ENCODE measurements around the gene DEUP1.
"Not testable (repeated sequence)": the region's sequence is repeated elsewhere in the genome, so short reads cannot be mapped to it uniquely, and the experiment has no call there.

Gene DEUP1

GRCh38 chr11:93396316-93396715 lies 65.8 kb downstream of the DEUP1 start:
- no peak overlapping the region for H3K9ac ChIP-seq (ENCODE audit: low read depth in 1 of 2, low read length in 2 of 2)
- H3K27me3 ChIP-seq (ENCODE audit: control insufficient read depth in 2 of 2, insufficient read depth in 2 of 2, low read length in 2 of 2), result no peaks in the 10 kb centered on the region
- no peak overlapping the region for H3K27ac ChIP-seq (ENCODE audit: low read depth in 2 of 2, low read length in 2 of 2)
- no peak overlapping the region for H3K4me3 ChIP-seq (ENCODE audit: low read length in 2 of 2)
- no peaks in the 10 kb centered on the region for H3K9me3 ChIP-seq (ENCODE audit: control insufficient read depth in 2 of 2, low read length in 2 of 2)
- no peaks in the 10 kb centered on the region for H3K36me3 ChIP-seq (ENCODE audit: control insufficient read depth in 2 of 2, insufficient read depth in 2 of 2, low read length in 2 of 2)
- H3K4me1 ChIP-seq (ENCODE audit: control insufficient read depth in 2 of 2, insufficient read depth in 2 of 2, low read length in 2 of 2), result no peaks in the 10 kb centered on the region

DNA sequence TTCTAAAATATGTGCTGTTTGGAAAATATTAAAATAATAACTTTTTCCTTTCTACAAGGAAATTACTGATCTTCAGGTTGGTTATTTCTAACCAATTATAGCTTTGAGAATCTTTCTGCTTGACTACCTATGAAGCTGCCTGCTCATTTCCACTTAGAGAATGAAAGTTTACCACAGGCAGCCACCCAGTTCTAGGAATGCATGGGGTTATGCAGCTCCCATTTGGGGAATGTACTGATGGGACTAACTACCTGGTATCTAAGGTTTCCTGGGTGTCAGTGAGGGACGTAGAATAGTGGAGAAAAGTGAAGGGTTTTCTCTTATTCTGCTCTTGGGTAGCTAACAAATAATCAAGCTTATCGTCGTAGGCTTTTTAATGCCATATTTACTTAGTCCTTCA lies 73.4 kb downstream of the DEUP1 start:
- no peaks in the 10 kb centered on the region for H3K27me3 ChIP-seq (ENCODE audit: control insufficient read depth in 2 of 2, insufficient read depth in 2 of 2, low read length in 2 of 2)
- no peak overlapping the region for H3K9ac ChIP-seq (ENCODE audit: low read depth in 1 of 2, low read length in 2 of 2)
- no peak overlapping the region for H3K27ac ChIP-seq (ENCODE audit: low read depth in 2 of 2, low read length in 2 of 2)
- no peak overlapping the region for H3K4me3 ChIP-seq (ENCODE audit: low read length in 2 of 2)
- no peaks in the 10 kb centered on the region for H3K36me3 ChIP-seq (ENCODE audit: control insufficient read depth in 2 of 2, insufficient read depth in 2 of 2, low read length in 2 of 2)
- no peaks in the 10 kb centered on the region for H3K9me3 ChIP-seq (ENCODE audit: control insufficient read depth in 2 of 2, low read length in 2 of 2)
- no peaks in the 10 kb centered on the region for H3K4me1 ChIP-seq (ENCODE audit: control insufficient read depth in 2 of 2, insufficient read depth in 2 of 2, low read length in 2 of 2)

- no peaks in the 10 kb centered on the region for H3K36me3 ChIP-seq (ENCODE audit: control insufficient read depth in 2 of 2, insufficient read depth in 2 of 2, low read length in 2 of 2)
- no peaks in the 10 kb centered on the region for H3K4me1 ChIP-seq (ENCODE audit: control insufficient read depth in 2 of 2, insufficient read depth in 2 of 2, low read length in 2 of 2)
- H3K27me3 ChIP-seq (ENCODE audit: control insufficient read depth in 2 of 2, insufficient read depth in 2 of 2, low read length in 2 of 2), result no peaks in the 10 kb centered on the region
- no peak overlapping the region for H3K9ac ChIP-seq (ENCODE audit: low read depth in 1 of 2, low read length in 2 of 2)
- H3K9me3 ChIP-seq (ENCODE audit: control insufficient read depth in 2 of 2, low read length in 2 of 2), result no peaks in the 10 kb centered on the region
- no peak overlapping the region for H3K27ac ChIP-seq (ENCODE audit: low read depth in 2 of 2, low read length in 2 of 2)
- H3K4me3 ChIP-seq (ENCODE audit: low read length in 2 of 2), result no peak overlapping the region
These were observed 77.3 kb downstream of the DEUP1 start for GRCh38 chr11:93407777-93408401.

- H3K27ac ChIP-seq (ENCODE audit: low read depth in 2 of 2, low read length in 2 of 2), result no peak overlapping the region
These were observed 79.9 kb downstream of the DEUP1 start for GRCh38 chr11:93410441-93410840.

DNA sequence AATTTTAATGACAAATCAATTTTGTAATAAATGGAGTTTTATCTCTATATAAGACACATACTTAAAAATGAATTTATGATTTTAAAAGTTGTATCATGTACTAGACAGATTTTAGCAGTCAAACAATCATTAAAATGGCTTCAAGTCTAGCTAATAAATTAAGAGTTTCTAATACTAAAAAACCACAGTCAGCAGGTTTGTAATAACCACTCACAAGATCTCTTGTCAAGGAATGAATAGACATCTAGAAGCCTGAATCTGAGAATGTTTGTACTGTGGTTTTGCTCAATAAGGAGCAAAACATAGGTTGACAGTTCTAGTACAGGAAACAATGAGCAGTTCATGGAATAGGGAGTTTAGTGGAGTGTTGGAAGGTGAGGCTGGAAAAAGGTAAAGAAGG lies 81.2 kb downstream of the DEUP1 start:
- Histone ChIP-seq H3K27ac (ENCODE audit: low read depth in 2 of 2, low read length in 2 of 2) (no peak overlapping the region), H3K27me3 (ENCODE audit: control insufficient read depth in 2 of 2, insufficient read depth in 2 of 2, low read length in 2 of 2) (no peaks in the 10 kb centered on the region), H3K4me3 (ENCODE audit: low read length in 2 of 2) (no peak overlapping the region), H3K4me1 (ENCODE audit: control insufficient read depth in 2 of 2, insufficient read depth in 2 of 2, low read length in 2 of 2) (no peaks in the 10 kb centered on the region), H3K9me3 (ENCODE audit: control insufficient read depth in 2 of 2, low read length in 2 of 2) (no peaks in the 10 kb centered on the region), H3K9ac (ENCODE audit: low read depth in 1 of 2, low read length in 2 of 2) (no peak overlapping the region), H3K36me3 (ENCODE audit: control insufficient read depth in 2 of 2, insufficient read depth in 2 of 2, low read length in 2 of 2) (no peaks in the 10 kb centered on the region)

More at GRCh38 chr11:93410441-93410840, 79.9 kb downstream of the DEUP1 start:
- Histone ChIP-seq H3K36me3 (ENCODE audit: control insufficient read depth in 2 of 2, insufficient read depth in 2 of 2, low read length in 2 of 2) (no peaks in the 10 kb centered on the region), H3K4me3 (ENCODE audit: low read length in 2 of 2) (no peak overlapping the region), H3K9ac (ENCODE audit: low read depth in 1 of 2, low read length in 2 of 2) (no peak overlapping the region), H3K4me1 (ENCODE audit: control insufficient read depth in 2 of 2, insufficient read depth in 2 of 2, low read length in 2 of 2) (no peaks in the 10 kb centered on the region), H3K9me3 (ENCODE audit: control insufficient read depth in 2 of 2, low read length in 2 of 2) (no peaks in the 10 kb centered on the region), H3K27me3 (ENCODE audit: control insufficient read depth in 2 of 2, insufficient read depth in 2 of 2, low read length in 2 of 2) (no peaks in the 10 kb centered on the region)

- Histone ChIP-seq H3K27me3 (ENCODE audit: control insufficient read depth in 2 of 2, insufficient read depth in 2 of 2, low read length in 2 of 2) (no peaks in the 10 kb centered on the region), H3K9ac (ENCODE audit: low read depth in 1 of 2, low read length in 2 of 2) (no peak overlapping the region), H3K36me3 (ENCODE audit: control insufficient read depth in 2 of 2, insufficient read depth in 2 of 2, low read length in 2 of 2) (no peaks in the 10 kb centered on the region), H3K4me3 (ENCODE audit: low read length in 2 of 2) (no peak overlapping the region), H3K9me3 (ENCODE audit: control insufficient read depth in 2 of 2, low read length in 2 of 2) (no peaks in the 10 kb centered on the region), H3K27ac (ENCODE audit: low read depth in 2 of 2, low read length in 2 of 2) (no peak overlapping the region), H3K4me1 (ENCODE audit: control insufficient read depth in 2 of 2, insufficient read depth in 2 of 2, low read length in 2 of 2) (no peaks in the 10 kb centered on the region)
These were observed 101.7 kb downstream of the DEUP1 start for GRCh38 chr11:93432247-93432646.

- H3K4me1 ChIP-seq (ENCODE audit: control insufficient read depth in 2 of 2, insufficient read depth in 2 of 2, low read length in 2 of 2); H3K36me3 ChIP-seq (ENCODE audit: control insufficient read depth in 2 of 2, insufficient read depth in 2 of 2, low read length in 2 of 2); H3K9ac ChIP-seq (ENCODE audit: low read depth in 1 of 2, low read length in 2 of 2); H3K27ac ChIP-seq (ENCODE audit: low read depth in 2 of 2, low read length in 2 of 2); H3K9me3 ChIP-seq (ENCODE audit: control insufficient read depth in 2 of 2, low read length in 2 of 2); H3K4me3 ChIP-seq (ENCODE audit: low read length in 2 of 2); H3K27me3 ChIP-seq (ENCODE audit: control insufficient read depth in 2 of 2, insufficient read depth in 2 of 2, low read length in 2 of 2): not testable (repeated sequence)
These were observed 112.7 kb downstream of the DEUP1 start for GRCh38 chr11:93443232-93443631.

DNA sequence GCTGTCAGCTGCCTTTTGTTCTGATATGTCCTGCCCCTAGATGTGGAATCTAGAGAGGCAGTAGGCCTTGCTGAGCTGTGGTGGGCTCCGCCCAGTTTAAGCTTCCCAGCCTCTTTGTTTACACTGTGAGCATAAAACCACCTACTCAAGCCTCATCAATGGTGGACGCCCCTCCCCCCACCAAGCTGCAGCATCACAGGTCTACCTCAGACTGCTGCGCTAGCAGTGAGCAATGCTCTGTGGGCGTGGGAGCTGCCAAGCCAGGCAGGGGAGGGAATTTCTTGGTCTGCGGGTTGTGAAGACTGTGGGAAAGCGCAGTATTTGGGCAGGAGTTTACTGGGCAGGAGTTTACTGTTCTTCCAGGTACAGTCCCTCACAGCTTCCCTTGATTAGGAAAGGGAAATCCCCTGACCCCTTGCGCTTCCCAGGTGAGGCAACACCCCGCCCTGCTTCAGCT lies 114.1 kb downstream of the DEUP1 start:
- H3K27ac ChIP-seq (ENCODE audit: low read depth in 2 of 2, low read length in 2 of 2), result no peak overlapping the region
- H3K9me3 ChIP-seq (ENCODE audit: control insufficient read depth in 2 of 2, low read length in 2 of 2), result no peaks in the 10 kb centered on the region
- H3K4me1 ChIP-seq (ENCODE audit: control insufficient read depth in 2 of 2, insufficient read depth in 2 of 2, low read length in 2 of 2), result no peaks in the 10 kb centered on the region
- no peaks in the 10 kb centered on the region for H3K27me3 ChIP-seq (ENCODE audit: control insufficient read depth in 2 of 2, insufficient read depth in 2 of 2, low read length in 2 of 2)
- no peaks in the 10 kb centered on the region for H3K36me3 ChIP-seq (ENCODE audit: control insufficient read depth in 2 of 2, insufficient read depth in 2 of 2, low read length in 2 of 2)
- no peak overlapping the region for H3K4me3 ChIP-seq (ENCODE audit: low read length in 2 of 2)
- H3K9ac ChIP-seq (ENCODE audit: low read depth in 1 of 2, low read length in 2 of 2), result no peak overlapping the region

DNA sequence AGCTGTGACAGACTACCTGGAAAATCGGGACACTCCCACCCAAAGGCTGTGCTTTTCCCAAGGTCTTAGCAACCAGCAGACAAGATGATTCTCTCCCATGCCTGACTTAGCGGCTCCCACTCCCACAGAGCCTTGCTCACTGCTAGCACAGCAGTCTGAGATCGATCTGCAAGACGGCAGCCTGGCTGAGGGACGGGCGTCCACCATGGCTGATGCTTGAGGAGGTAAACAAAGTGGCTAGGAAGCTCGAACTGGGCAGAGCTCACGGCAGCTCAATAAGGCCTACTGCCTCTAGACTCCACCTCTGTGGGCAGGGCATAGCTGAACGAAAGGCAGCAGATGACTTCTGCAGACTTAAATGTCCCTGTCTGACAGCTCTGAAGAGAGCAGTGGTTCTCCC lies 127.7 kb downstream of the DEUP1 start:
- H3K36me3 ChIP-seq (ENCODE audit: control insufficient read depth in 2 of 2, insufficient read depth in 2 of 2, low read length in 2 of 2), result no peaks in the 10 kb centered on the region
- no peaks in the 10 kb centered on the region for H3K27me3 ChIP-seq (ENCODE audit: control insufficient read depth in 2 of 2, insufficient read depth in 2 of 2, low read length in 2 of 2)
- H3K9ac ChIP-seq (ENCODE audit: low read depth in 1 of 2, low read length in 2 of 2), result no peak overlapping the region
- H3K9me3 ChIP-seq (ENCODE audit: control insufficient read depth in 2 of 2, low read length in 2 of 2), result no peaks in the 10 kb centered on the region
- no peaks in the 10 kb centered on the region for H3K4me1 ChIP-seq (ENCODE audit: control insufficient read depth in 2 of 2, insufficient read depth in 2 of 2, low read length in 2 of 2)
- H3K27ac ChIP-seq (ENCODE audit: low read depth in 2 of 2, low read length in 2 of 2), result no peak overlapping the region
- no peak overlapping the region for H3K4me3 ChIP-seq (ENCODE audit: low read length in 2 of 2)

GRCh38 chr11:93463666-93464065 lies 133.1 kb downstream of the DEUP1 start:
- H3K36me3 ChIP-seq (ENCODE audit: control insufficient read depth in 2 of 2, insufficient read depth in 2 of 2, low read length in 2 of 2); H3K27me3 ChIP-seq (ENCODE audit: control insufficient read depth in 2 of 2, insufficient read depth in 2 of 2, low read length in 2 of 2); H3K4me1 ChIP-seq (ENCODE audit: control insufficient read depth in 2 of 2, insufficient read depth in 2 of 2, low read length in 2 of 2); H3K4me3 ChIP-seq (ENCODE audit: low read length in 2 of 2); H3K27ac ChIP-seq (ENCODE audit: low read depth in 2 of 2, low read length in 2 of 2); H3K9me3 ChIP-seq (ENCODE audit: control insufficient read depth in 2 of 2, low read length in 2 of 2); H3K9ac ChIP-seq (ENCODE audit: low read depth in 1 of 2, low read length in 2 of 2): not testable (repeated sequence)
